OCI-LY7 (cell line): ENCODE data around the gene TAS1R1. TPM values are rescaled to one million over a fixed set of nuclear protein-coding genes. Genes with fewer than 3 reads are reported as not detected.

Experiments used
- BruUV-seq: library from RNA; stranded (reverse); fragments of 400-500 nt; replicated peaks from 2 replicates; lab custom pipeline; 2021; lab: Mats Ljungman, UMichigan
- CTCF ChIA-PET: fragments of 300-600 bp; sonication (Branson Sonifier 250); formaldehyde crosslinking; loops from one replicate; lab custom pipeline; 2022; ENCODE audit warnings: antibody characterized with exemption; ENCODE audit not compliant: unreplicated experiment; lab: Charles Lee
- POLR2A ChIA-PET: fragments of 300-600 bp; sonication (Branson Sonifier 250); formaldehyde crosslinking; loops from one replicate; lab custom pipeline; 2022; ENCODE audit warnings: antibody characterized with exemption; lab: Charles Lee
- DNase-seq: peaks from one replicate; pipeline ENCODE4 v3.0.0-alpha.2; 2015; ENCODE audit warnings: low spot score
- H2AFZ ChIP-seq: fragments of 200-600 bp; sonication (generic), shearing (Covaris generic); 2 replicates; pipeline ENCODE4 v1.6.1; 2014; ENCODE audit warnings: mild to moderate bottlenecking, antibody characterized with exemption, low read length, moderate library complexity
- H3K27ac ChIP-seq: fragments of 200-600 bp; sonication (generic); 2 replicates; pipeline ENCODE4 v1.5.1; 2014; ENCODE audit warnings: mixed run types, low read depth, mild to moderate bottlenecking, moderate library complexity, low read length, inconsistent platforms; ENCODE audit not compliant: poor library complexity, severe bottlenecking
- H3K36me3 ChIP-seq: fragments of 200-600 bp; sonication (generic); 2 replicates; pipeline ENCODE4 v1.6.1; 2014; ENCODE audit warnings: mild to moderate bottlenecking, antibody characterized with exemption, low read length, moderate library complexity, mixed read lengths; ENCODE audit not compliant: insufficient read depth
- H3K4me1 ChIP-seq: fragments of 200-600 bp; sonication (generic); 2 replicates; pipeline ENCODE4 v1.5.1; 2014; ENCODE audit warnings: mild to moderate bottlenecking, low read length; ENCODE audit not compliant: insufficient read depth, poor library complexity, severe bottlenecking
- H3K4me2 ChIP-seq: fragments of 200-600 bp; sonication (generic); 2 replicates; pipeline ENCODE4 v1.6.1; 2014; ENCODE audit warnings: mild to moderate bottlenecking, low read length
- H3K4me3 ChIP-seq: fragments of 200-600 bp; sonication (generic); 2 replicates; pipeline ENCODE4 v1.5.1; 2014; ENCODE audit warnings: mild to moderate bottlenecking, low read depth, low read length; ENCODE audit not compliant: poor library complexity, severe bottlenecking
- H3K79me2 ChIP-seq: fragments of 200-600 bp; sonication (generic); 2 replicates; pipeline ENCODE4 v1.6.1; 2016; ENCODE audit warnings: low read depth, mild to moderate bottlenecking, low read length, moderate library complexity, mixed read lengths; ENCODE audit not compliant: insufficient read depth
- H3K9me2 ChIP-seq: fragments of 200-600 bp; sonication (generic); 2 replicates; pipeline ENCODE4 v1.6.1; 2016; ENCODE audit warnings: mild to moderate bottlenecking, low read length, mixed read lengths; ENCODE audit not compliant: insufficient read depth
- H3K9me3 ChIP-seq: fragments of 200-600 bp; sonication (generic); 2 replicates; pipeline ENCODE4 v1.6.1; 2014; ENCODE audit warnings: mild to moderate bottlenecking, mixed run types, low read length, mixed read lengths
- H4K20me1 ChIP-seq: fragments of 200-600 bp; sonication (generic); 2 replicates; pipeline ENCODE4 v1.6.1; 2014; ENCODE audit warnings: mild to moderate bottlenecking, antibody characterized with exemption, low read length, moderate library complexity, mixed read lengths; ENCODE audit not compliant: insufficient read depth
- CTCF ChIP-seq: fragments of 200-600 bp; sonication (generic); conservative IDR thresholded peaks from 2 replicates; pipeline ENCODE4 v1.5.1; 2014; ENCODE audit warnings: mild to moderate bottlenecking, antibody characterized with exemption, low read length, moderate library complexity, mixed read lengths
- EZH2phosphoT487 ChIP-seq: fragments of 200-600 bp; sonication (generic); IDR thresholded peaks from 2 replicates; pipeline ENCODE4 v1.6.1; 2018; ENCODE audit warnings: low read depth, borderline replicate concordance, mild to moderate bottlenecking, mixed run types, antibody characterized with exemption, low read length, moderate library complexity, mixed read lengths
- intact Hi-C: fragments of 100-400 bp; cut with micrococcal nuclease; formaldehyde crosslinking; loops from one replicate; pipeline ENCODE4 v1.10.0; 2022; ENCODE audit not compliant: unreplicated experiment
- total RNA-seq, 2 experiments: library from RNA; depleted of rRNA in 1 of 2; stranded (reverse); fragments of >200 nt in 1 of 2; shearing (Covaris generic) in 1 of 2; gene quantifications; 2 replicates each; pipeline ENCODE4 v1.2.3, GENCODE V29; 2014 to 2022

TAS1R1 gene
- total RNA-seq, 2 experiments from 2014 or later, result 0.11 TPM; not detected in 1

- intact Hi-C loops, result no loop called here
- DNase-seq, result no peak
Measured at GRCh38 chr1:6621429-6622391, 66.6 kb downstream of the TAS1R1 start.

GRCh38 chr1:6622396-6623152, 67.5 kb downstream of the TAS1R1 start:
- H3K9me2 ChIP-seq, result no peaks in the 10 kb centered on the region
- intact Hi-C loops, result no loop called here
- H3K9me3 ChIP-seq, result no peaks in the 10 kb centered on the region
- no peak overlapping the region for H3K4me3 ChIP-seq
- peaks cover 9% of the 10 kb centered on the region; the same call in 1 of the 2 replicates for H3K79me2 ChIP-seq
- no TSS peak for BruUV-seq
- no peak overlapping the region for H3K4me2 ChIP-seq
- no peak for DNase-seq
- H3K27ac ChIP-seq, result no peak overlapping the region
- TF ChIP-seq EZH2phosphoT487 (no peak), CTCF (no peak)
- H4K20me1 ChIP-seq, result no peaks in the 10 kb centered on the region
- POLR2A ChIA-PET, result no interaction called here
- peaks cover 68% of the 10 kb centered on the region for H3K36me3 ChIP-seq
- CTCF ChIA-PET, result no interaction called here
- no peak overlapping the region for H2AFZ ChIP-seq
- peaks cover 24% of the 10 kb centered on the region for H3K4me1 ChIP-seq

More at GRCh38 chr1:6621429-6622391, 66.6 kb downstream of the TAS1R1 start:
- TF ChIP-seq CTCF, result no peak
- TF ChIP-seq EZH2phosphoT487, result no peak
- CTCF ChIA-PET, result no interaction called here
- Histone ChIP-seq H3K36me3 (peaks cover 64% of the 10 kb centered on the region), H3K4me1 (peaks cover 24% of the 10 kb centered on the region), H3K4me3 (no peak overlapping the region), H3K4me2 (no peak overlapping the region), H3K9me3 (no peaks in the 10 kb centered on the region), H4K20me1 (no peaks in the 10 kb centered on the region), H3K9me2 (no peaks in the 10 kb centered on the region), H3K79me2 (peaks cover 9% of the 10 kb centered on the region; the same call in 1 of the 2 replicates), H2AFZ (no peak overlapping the region), H3K27ac (no peak overlapping the region)
- TSS peak; percentile 45 for BruUV-seq
- POLR2A ChIA-PET, result no interaction called here
